GM21529 (cell line): ENCODE data around the gene ECT2.
"Not testable (repeated sequence)": the region's sequence is repeated elsewhere in the genome, so short reads cannot be mapped to it uniquely, and the experiment has no call there.

Source experiments
- ATAC-seq: cut with Tn5 transposase; IDR thresholded peaks from one replicate; pipeline ENCODE4 v1.9.1; 2021; ENCODE audit not compliant: unreplicated experiment

Gene ECT2, protein sequence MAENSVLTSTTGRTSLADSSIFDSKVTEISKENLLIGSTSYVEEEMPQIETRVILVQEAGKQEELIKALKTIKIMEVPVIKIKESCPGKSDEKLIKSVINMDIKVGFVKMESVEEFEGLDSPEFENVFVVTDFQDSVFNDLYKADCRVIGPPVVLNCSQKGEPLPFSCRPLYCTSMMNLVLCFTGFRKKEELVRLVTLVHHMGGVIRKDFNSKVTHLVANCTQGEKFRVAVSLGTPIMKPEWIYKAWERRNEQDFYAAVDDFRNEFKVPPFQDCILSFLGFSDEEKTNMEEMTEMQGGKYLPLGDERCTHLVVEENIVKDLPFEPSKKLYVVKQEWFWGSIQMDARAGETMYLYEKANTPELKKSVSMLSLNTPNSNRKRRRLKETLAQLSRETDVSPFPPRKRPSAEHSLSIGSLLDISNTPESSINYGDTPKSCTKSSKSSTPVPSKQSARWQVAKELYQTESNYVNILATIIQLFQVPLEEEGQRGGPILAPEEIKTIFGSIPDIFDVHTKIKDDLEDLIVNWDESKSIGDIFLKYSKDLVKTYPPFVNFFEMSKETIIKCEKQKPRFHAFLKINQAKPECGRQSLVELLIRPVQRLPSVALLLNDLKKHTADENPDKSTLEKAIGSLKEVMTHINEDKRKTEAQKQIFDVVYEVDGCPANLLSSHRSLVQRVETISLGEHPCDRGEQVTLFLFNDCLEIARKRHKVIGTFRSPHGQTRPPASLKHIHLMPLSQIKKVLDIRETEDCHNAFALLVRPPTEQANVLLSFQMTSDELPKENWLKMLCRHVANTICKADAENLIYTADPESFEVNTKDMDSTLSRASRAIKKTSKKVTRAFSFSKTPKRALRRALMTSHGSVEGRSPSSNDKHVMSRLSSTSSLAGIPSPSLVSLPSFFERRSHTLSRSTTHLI

GRCh38 chr3:172750368-172751174 is at the start of gene ECT2:
Gene ECT2, plus strand, starts transcription at chr3:172750726. Its CDS starts 3,805 bp downstream, at chr3:172754531.
- peak; percentile 97 for ATAC-seq

DNA sequence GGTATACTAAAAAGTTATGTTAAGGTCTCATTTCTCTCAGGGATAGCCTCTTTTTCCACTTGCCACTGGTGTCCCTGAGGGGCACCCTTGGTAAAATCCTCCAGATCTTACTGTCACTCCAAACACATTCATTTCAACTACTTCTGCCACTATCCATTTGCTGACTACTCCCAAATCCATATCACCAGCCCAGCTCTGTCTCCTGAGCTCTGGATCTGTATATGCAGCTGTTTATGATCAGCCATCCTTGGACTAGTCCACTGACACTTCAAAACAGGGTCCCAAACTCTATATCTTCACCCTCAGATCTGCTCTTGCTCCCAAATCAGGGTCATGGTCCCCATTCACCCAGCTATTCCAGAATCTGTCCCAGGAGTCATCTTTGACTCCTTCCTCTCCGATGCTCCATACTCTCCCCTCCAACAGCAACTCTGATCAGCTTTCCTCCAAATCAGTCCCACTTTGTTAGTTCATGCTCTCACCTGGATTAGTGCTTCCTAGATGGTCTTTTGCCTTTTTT is 49.5 kb upstream of the ECT2 start:
- ATAC-seq = no peak

DNA sequence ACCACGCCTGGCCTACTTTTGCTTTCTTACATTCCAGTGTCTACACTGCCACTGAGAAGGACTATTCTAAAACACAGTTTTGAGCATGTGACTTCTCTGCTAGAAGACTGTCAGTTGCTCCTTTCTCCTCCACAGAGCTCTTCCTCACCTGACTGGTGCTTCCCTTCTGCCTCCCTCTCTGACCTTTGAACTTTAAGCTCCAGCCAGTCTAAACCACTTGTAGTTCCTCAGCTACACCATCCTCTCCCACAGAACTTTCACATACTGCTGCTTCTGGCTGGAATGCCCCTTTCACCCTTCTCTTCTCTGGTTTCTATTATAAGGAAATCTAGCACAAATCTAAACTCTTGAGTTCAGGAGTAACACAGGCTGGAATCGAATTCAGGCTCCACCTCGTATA is 48.8 kb upstream of the ECT2 start:
- no peak for ATAC-seq

DNA sequence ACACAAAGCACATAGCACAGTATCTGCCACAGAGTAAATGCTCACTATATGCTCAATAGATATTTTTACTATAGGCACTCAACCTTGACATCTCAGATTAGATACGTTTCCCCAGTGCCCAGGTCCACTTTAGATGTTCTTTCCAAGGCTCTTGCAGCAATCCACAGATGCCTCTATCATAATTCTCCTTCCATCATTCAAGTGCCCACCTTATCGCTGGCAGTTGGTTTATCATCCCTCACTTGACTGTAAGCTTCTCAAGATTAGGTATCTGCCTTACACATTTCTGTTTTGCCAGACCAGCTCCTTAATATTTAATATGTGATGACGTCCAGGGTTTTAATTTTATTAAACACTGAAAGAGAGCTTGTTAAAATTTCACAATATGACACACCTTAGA is 48.3 kb upstream of the ECT2 start:
- no peak for ATAC-seq

- not testable (repeated sequence) for ATAC-seq
These were observed 47.8 kb upstream of the ECT2 start for GRCh38 chr3:172702731-172703130.

DNA sequence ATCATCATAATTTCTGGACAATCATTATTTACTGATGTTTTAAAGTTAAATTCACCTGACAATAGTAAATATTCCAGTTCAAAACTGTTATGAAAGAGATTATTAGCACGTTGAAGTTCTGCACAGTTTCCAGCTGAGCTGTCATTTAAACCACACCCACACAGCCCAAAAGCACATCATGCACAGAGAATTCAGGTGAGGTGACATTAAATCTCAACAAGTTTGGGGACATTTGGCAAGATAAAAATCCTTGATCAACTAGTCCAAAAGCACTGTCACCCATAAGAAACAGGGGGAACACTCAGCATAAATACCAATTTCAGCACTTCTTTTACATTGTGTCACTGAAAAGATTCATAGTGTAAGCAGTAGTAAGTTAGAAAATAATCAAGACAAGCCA is 46.5 kb upstream of the ECT2 start:
- no peak for ATAC-seq

DNA sequence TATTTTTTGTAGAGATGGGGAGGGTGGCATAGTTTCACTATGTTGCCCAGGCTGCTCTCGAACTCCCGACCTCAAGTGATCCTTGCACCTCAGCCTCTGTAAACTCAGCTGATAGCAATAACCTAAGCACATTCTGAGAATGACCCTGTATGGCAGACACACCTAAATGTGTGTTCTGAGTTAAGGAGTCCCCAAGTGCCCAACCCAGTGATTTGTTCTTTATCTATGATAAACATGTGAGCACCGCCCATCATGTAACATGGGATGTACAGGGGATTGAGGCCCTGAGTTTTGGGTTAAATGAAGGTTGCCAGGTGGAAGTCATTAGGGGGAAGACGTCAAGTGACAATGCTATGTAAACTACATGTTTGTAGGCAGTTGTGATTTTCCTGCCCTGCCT is 45.4 kb upstream of the ECT2 start:
- ATAC-seq = no peak

DNA sequence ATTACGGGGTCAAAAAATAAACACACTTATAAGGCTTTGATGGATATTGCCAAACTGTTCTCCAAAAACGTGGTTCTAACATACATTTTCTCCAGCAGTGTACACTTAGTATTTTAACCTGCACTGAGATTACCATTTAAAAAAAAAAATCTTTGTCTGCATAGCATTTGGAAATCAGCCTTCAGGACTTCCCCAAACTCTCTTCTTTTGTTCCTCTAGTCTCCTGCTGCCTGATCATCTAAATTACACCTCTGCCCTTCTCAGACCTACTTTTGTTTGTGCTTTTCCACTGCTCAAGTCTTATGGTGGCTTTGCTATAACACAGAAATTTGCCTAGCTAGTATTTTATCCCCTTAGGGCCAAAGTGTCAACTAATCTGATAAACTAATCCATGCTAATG is 43.5 kb upstream of the ECT2 start:
- no peak for ATAC-seq

DNA sequence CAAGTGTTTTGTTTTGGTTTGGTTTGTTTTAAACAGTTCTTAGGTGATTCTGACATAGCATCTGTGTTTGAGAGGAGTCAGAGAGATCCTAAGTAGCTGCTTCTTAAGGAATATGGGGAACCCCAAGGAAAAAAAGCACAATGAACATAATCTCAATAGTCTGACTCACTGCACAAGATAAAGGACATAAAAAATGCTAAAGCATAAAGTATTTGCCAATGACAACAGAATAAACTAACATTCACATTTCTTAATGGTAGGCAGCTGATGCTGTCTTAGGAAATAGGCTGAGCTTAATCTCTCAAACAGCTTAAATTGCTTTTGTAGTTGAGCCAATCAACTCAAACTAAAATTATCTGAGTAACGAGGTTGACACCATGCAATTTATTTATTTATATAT is 42.6 kb upstream of the ECT2 start:
- no peak for ATAC-seq

DNA sequence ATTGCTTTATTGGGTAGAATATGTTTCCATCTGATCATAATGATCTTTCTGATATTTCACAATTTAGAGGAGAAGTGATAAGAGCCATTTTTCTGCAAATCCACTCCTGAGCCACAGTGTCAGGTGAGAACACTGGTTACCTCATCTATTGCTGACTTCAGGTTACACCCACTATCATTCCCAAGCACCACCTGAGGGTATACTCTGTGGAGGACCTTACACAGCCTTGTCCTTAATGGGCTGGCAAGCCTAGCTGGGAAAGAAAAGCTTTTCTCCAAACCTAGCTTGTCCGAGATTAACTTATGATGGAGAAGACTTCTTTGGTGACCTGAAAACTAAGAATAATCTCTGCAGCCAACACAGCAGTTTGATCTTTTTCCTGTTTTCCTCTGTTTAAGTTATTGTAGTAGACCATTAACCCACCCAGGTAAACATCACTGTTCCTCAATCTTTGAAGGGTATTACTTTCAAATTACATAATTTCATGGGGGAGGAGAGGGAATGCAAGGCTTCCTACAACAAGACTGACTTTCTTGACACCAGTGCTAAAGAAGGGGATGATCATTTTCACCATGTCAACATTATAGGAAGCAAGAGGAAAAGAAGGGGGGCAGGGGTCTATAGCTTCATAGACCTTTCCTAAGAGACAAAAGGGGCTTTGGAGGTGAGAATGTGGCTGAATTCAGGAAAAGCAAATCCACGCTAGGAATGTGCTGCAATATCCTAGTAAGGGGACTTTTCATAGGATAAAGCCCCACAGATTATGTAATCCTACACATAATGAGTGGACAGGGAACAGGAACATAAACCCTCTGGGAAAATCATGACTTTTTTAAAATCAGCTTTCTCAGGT is 41.4 kb upstream of the ECT2 start:
- no peak for ATAC-seq

GRCh38 chr3:172709774-172710663 is 40.5 kb upstream of the ECT2 start:
- peak; percentile 2 for ATAC-seq

GRCh38 chr3:172710664-172711453 is 39.7 kb upstream of the ECT2 start, which contains the start of gene NCEH1:
Gene NCEH1, minus strand, starts transcription at chr3:172711067. Its CDS starts 83 bp downstream, at chr3:172710984.
- ATAC-seq = peak; percentile 99

DNA sequence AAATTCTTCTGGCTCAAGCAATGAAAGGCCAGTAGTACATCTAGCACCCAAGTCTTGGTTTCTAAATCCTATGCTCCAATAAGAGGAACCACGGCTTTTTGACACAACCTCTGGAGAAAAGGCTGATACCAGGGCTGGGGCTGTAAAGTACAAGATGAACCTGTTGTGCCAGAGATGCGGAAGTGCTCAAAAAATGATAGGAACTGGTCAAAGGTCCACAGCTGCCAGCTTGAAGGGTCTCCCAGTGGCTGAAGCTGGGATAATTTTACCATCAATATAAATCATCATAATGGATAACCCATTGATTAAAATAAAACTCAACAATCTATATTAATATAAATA is 39.1 kb upstream of the ECT2 start:
- ATAC-seq = peak; percentile 4

GRCh38 chr3:172713316-172713715 is 37.2 kb upstream of the ECT2 start:
- no peak for ATAC-seq

- no peak for ATAC-seq
These were observed 34.0 kb upstream of the ECT2 start for GRCh38 chr3:172716476-172716875.

- peak; percentile 58 for ATAC-seq
These were observed 32.9 kb upstream of the ECT2 start for GRCh38 chr3:172717493-172718088.

- ATAC-seq = not testable (repeated sequence)
These were observed 27.9 kb upstream of the ECT2 start for GRCh38 chr3:172722536-172723040.

GRCh38 chr3:172726380-172726779 is 24.1 kb upstream of the ECT2 start:
- no peak for ATAC-seq
